ENCODE data around the gene OXA1L.

DNA sequence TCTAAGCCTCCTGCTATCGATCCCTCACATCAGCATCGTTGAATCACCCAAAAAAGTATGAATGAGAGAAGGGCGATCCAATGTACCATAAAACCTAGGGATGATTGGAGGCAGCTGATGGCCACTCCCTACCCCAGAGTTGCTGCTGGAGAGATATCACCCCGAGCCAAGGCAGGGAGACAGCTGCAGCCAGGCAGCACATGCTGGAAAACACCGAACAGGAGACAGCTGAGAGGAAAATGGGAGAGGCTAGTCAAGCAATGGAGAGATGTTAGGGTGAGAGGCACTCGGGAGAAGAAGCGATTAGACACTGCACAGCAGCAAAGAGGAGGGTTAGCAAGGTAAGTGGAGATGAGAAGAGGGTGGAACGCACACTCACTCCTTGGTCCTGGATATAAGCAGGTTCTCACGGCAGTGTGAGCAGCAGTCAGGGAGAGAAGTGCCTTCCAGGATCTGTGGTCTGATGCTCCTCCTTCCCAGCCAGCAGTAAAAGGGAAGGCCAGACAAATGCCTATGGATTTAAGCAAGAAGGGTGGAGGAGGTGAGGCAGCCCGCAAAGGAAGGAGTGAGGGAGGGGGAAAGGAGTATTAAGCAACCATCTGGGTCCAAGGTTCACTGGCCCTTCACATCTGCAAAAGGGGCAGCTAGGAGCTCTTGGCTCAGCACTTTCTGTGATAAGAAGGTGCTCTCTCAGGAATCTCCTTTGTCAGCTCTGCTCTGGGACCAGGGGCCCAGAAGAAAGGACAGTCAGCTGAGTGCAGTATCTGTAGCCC lies 48.6 kb downstream of the OXA1L start, which contains the start of gene SLC7A7:
- TF ChIP-seq, protein P1, sequence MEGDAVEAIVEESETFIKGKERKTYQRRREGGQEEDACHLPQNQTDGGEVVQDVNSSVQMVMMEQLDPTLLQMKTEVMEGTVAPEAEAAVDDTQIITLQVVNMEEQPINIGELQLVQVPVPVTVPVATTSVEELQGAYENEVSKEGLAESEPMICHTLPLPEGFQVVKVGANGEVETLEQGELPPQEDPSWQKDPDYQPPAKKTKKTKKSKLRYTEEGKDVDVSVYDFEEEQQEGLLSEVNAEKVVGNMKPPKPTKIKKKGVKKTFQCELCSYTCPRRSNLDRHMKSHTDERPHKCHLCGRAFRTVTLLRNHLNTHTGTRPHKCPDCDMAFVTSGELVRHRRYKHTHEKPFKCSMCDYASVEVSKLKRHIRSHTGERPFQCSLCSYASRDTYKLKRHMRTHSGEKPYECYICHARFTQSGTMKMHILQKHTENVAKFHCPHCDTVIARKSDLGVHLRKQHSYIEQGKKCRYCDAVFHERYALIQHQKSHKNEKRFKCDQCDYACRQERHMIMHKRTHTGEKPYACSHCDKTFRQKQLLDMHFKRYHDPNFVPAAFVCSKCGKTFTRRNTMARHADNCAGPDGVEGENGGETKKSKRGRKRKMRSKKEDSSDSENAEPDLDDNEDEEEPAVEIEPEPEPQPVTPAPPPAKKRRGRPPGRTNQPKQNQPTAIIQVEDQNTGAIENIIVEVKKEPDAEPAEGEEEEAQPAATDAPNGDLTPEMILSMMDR (CRISPR knock-in tag; IDR thresholded peaks at IDR 0.05), result no peak
- TF ChIP-seq POLR2A (IDR thresholded peaks at IDR 0.05; ENCODE audit: insufficient read depth in 1 of 2, low read depth in 2 of 2, low read length in 2 of 2) (no peak), TAF1 (CRISPR knock-in tag; IDR thresholded peaks at IDR 0.05) (no peak), SMC3 (IDR thresholded peaks at IDR 0.05; ENCODE audit: low read length) (no peak), MTA3 (CRISPR knock-in tag; IDR thresholded peaks at IDR 0.05) (no peak), FOXA1 (IDR thresholded peaks at IDR 0.05) (no peak), FOXA1 (CRISPR knock-in tag; IDR thresholded peaks at IDR 0.05) (no peak), SRF (IDR thresholded peaks at IDR 0.05; ENCODE audit: low read depth, low read length) (no peak), BHLHE40 (IDR thresholded peaks at IDR 0.05; ENCODE audit: low read length) (no peak), JARID2 (CRISPR knock-in tag; IDR thresholded peaks at IDR 0.05; ENCODE audit: insufficient replicate concordance) (no peak)
- TF ChIP-seq, protein P2, sequence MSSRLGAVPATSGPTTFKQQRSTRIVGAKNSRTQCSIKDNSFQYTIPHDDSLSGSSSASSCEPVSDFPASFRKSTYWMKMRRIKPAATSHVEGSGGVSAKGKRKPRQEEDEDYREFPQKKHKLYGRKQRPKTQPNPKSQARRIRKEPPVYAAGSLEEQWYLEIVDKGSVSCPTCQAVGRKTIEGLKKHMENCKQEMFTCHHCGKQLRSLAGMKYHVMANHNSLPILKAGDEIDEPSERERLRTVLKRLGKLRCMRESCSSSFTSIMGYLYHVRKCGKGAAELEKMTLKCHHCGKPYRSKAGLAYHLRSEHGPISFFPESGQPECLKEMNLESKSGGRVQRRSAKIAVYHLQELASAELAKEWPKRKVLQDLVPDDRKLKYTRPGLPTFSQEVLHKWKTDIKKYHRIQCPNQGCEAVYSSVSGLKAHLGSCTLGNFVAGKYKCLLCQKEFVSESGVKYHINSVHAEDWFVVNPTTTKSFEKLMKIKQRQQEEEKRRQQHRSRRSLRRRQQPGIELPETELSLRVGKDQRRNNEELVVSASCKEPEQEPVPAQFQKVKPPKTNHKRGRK (CRISPR knock-in tag; IDR thresholded peaks at IDR 0.05), result no peak
- TF ChIP-seq, protein P3, sequence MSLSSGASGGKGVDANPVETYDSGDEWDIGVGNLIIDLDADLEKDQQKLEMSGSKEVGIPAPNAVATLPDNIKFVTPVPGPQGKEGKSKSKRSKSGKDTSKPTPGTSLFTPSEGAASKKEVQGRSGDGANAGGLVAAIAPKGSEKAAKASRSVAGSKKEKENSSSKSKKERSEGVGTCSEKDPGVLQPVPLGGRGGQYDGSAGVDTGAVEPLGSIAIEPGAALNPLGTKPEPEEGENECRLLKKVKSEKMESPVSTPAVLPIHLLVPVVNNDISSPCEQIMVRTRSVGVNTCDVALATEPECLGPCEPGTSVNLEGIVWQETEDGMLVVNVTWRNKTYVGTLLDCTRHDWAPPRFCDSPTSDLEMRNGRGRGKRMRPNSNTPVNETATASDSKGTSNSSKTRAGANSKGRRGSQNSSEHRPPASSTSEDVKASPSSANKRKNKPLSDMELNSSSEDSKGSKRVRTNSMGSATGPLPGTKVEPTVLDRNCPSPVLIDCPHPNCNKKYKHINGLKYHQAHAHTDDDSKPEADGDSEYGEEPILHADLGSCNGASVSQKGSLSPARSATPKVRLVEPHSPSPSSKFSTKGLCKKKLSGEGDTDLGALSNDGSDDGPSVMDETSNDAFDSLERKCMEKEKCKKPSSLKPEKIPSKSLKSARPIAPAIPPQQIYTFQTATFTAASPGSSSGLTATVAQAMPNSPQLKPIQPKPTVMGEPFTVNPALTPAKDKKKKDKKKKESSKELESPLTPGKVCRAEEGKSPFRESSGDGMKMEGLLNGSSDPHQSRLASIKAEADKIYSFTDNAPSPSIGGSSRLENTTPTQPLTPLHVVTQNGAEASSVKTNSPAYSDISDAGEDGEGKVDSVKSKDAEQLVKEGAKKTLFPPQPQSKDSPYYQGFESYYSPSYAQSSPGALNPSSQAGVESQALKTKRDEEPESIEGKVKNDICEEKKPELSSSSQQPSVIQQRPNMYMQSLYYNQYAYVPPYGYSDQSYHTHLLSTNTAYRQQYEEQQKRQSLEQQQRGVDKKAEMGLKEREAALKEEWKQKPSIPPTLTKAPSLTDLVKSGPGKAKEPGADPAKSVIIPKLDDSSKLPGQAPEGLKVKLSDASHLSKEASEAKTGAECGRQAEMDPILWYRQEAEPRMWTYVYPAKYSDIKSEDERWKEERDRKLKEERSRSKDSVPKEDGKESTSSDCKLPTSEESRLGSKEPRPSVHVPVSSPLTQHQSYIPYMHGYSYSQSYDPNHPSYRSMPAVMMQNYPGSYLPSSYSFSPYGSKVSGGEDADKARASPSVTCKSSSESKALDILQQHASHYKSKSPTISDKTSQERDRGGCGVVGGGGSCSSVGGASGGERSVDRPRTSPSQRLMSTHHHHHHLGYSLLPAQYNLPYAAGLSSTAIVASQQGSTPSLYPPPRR (CRISPR knock-in tag; IDR thresholded peaks at IDR 0.05; ENCODE audit: borderline replicate concordance), result no peak
- TF ChIP-seq, protein P4, sequence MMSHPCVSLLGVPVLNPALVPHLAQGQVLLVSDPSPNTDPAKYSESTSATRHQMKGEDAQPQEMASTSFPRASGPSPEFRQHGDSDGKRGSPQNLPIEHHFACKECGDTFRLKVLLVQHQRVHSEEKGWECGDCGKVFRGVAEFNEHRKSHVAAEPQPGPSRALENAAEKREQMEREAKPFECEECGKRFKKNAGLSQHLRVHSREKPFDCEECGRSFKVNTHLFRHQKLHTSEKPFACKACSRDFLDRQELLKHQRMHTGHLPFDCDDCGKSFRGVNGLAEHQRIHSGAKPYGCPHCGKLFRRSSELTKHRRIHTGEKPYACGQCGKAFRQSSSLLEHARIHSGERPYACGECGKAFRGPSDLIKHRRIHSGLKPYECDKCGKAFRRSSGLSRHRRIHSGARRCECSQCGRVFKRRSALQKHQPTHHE (CRISPR knock-in tag; IDR thresholded peaks at IDR 0.05; ENCODE audit: borderline replicate concordance), result no peak
- TF ChIP-seq, protein P5, sequence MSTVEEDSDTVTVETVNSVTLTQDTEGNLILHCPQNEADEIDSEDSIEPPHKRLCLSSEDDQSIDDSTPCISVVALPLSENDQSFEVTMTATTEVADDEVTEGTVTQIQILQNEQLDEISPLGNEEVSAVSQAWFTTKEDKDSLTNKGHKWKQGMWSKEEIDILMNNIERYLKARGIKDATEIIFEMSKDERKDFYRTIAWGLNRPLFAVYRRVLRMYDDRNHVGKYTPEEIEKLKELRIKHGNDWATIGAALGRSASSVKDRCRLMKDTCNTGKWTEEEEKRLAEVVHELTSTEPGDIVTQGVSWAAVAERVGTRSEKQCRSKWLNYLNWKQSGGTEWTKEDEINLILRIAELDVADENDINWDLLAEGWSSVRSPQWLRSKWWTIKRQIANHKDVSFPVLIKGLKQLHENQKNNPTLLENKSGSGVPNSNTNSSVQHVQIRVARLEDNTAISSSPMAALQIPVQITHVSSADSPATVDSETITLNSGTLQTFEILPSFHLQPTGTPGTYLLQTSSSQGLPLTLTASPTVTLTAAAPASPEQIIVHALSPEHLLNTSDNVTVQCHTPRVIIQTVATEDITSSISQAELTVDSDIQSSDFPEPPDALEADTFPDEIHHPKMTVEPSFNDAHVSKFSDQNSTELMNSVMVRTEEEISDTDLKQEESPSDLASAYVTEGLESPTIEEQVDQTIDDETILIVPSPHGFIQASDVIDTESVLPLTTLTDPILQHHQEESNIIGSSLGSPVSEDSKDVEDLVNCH (CRISPR knock-in tag; IDR thresholded peaks at IDR 0.05), result no peak
- TF ChIP-seq, protein P6, sequence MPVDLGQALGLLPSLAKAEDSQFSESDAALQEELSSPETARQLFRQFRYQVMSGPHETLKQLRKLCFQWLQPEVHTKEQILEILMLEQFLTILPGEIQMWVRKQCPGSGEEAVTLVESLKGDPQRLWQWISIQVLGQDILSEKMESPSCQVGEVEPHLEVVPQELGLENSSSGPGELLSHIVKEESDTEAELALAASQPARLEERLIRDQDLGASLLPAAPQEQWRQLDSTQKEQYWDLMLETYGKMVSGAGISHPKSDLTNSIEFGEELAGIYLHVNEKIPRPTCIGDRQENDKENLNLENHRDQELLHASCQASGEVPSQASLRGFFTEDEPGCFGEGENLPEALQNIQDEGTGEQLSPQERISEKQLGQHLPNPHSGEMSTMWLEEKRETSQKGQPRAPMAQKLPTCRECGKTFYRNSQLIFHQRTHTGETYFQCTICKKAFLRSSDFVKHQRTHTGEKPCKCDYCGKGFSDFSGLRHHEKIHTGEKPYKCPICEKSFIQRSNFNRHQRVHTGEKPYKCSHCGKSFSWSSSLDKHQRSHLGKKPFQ (CRISPR knock-in tag; IDR thresholded peaks at IDR 0.05; ENCODE audit: insufficient replicate concordance), result no peak

Measured in HepG2 (cell line).